DND-41 (cell line): Measurements from ENCODE around the gene POU2AF2.

Source experiments
- ATAC-seq: fragments of 200-7000 bp; cut with Tn5 transposase; 3 replicates; pipeline ENCODE4 v1.9.1; 2021; ENCODE audit warnings: low read depth; ENCODE audit not compliant: insufficient read depth
- DNase-seq: peaks from one replicate; pipeline ENCODE4 v3.0.0-alpha.2; 2020
- H2AFZ ChIP-seq: 2 replicates; pipeline ENCODE4 v1.6.0; 2012; ENCODE audit warnings: low read depth, low read length
- H3K27ac ChIP-seq: 2 replicates; pipeline ENCODE4 v1.5.1; 2012; ENCODE audit warnings: low read length, inconsistent platforms
- H3K27me3 ChIP-seq: fragments of 200-600 bp; sonication (generic); 2 replicates; pipeline ENCODE4 v1.6.0; 2012; ENCODE audit warnings: low read length, mild to moderate bottlenecking, inconsistent platforms; ENCODE audit not compliant: insufficient read depth, poor library complexity
- H3K36me3 ChIP-seq: 2 replicates; pipeline ENCODE4 v1.5.1; 2012; ENCODE audit warnings: low read length, inconsistent platforms; ENCODE audit not compliant: insufficient read depth
- H3K4me1 ChIP-seq: 2 replicates; pipeline ENCODE4 v1.5.1; 2012; ENCODE audit warnings: mild to moderate bottlenecking, low read length; ENCODE audit not compliant: insufficient read depth
- H3K4me2 ChIP-seq: 2 replicates; pipeline ENCODE4 v1.6.0; 2012; ENCODE audit warnings: mild to moderate bottlenecking, moderate library complexity, low read length, inconsistent platforms; ENCODE audit not compliant: insufficient read depth
- H3K4me3 ChIP-seq, 2 experiments: fragments of 200-600 bp in 1 of 2; shearing (Covaris generic) in 1 of 2; 2 replicates each; pipeline ENCODE4 v1.5.1; 2012 to 2016; ENCODE audit warnings: inconsistent platforms in 2 of 2, low read length in 2 of 2, mild to moderate bottlenecking in 2 of 2, low read depth in 1 of 2, moderate library complexity in 1 of 2
- H3K79me2 ChIP-seq: 2 replicates; pipeline ENCODE4 v1.6.0; 2012; ENCODE audit warnings: low read length, inconsistent platforms; ENCODE audit not compliant: insufficient read depth
- H3K9ac ChIP-seq: 2 replicates; pipeline ENCODE4 v1.6.0; 2012; ENCODE audit warnings: low read depth, mild to moderate bottlenecking, inconsistent platforms, low read length, moderate library complexity
- H3K9me3 ChIP-seq: 2 replicates; pipeline ENCODE4 v1.5.1; 2012; ENCODE audit warnings: low read length, moderate library complexity, mild to moderate bottlenecking, inconsistent platforms; ENCODE audit not compliant: insufficient read depth, severe bottlenecking
- H4K20me1 ChIP-seq: 2 replicates; pipeline ENCODE4 v1.6.0; 2012; ENCODE audit warnings: low read length; ENCODE audit not compliant: insufficient read depth
- CTCF ChIP-seq: IDR thresholded peaks from 2 replicates; pipeline ENCODE4 v1.5.1; 2012; ENCODE audit warnings: borderline replicate concordance, low read length, moderate library complexity, mild to moderate bottlenecking; ENCODE audit not compliant: poor library complexity, severe bottlenecking; ENCODE audit errors: extremely low read depth
- EZH2 ChIP-seq: IDR thresholded peaks from 3 replicates; pipeline ENCODE4 v1.6.1; 2012; ENCODE audit warnings: borderline replicate concordance, low read depth, mild to moderate bottlenecking, moderate library complexity, low read length, inconsistent platforms; ENCODE audit not compliant: severe bottlenecking

The POU2AF2 gene

GRCh38 chr11:111245425-111245824 is at the start of gene POU2AF2:
Gene POU2AF2, plus strand, starts transcription at chr11:111245725. Its CDS starts 129 bp downstream, at chr11:111245854.
- Histone ChIP-seq H3K27me3 (peaks cover 7% of the 10 kb centered on the region), H3K9ac (no peak within 1 kb of the TSS), H3K27ac (no peak within 1 kb of the TSS), H3K79me2 (no peaks in the 10 kb centered on the region), H3K4me3 (no peak within 1 kb of the TSS), H4K20me1 (no peaks in the 10 kb centered on the region), H3K4me1 (no peaks in the 10 kb centered on the region), H2AFZ (no peak within 1 kb of the TSS), H3K9me3 (no peaks in the 10 kb centered on the region), H3K4me2 (no peak within 1 kb of the TSS), H3K36me3 (no peaks in the 10 kb centered on the region)
- no peak for ATAC-seq
- TF ChIP-seq CTCF (no peak), EZH2 (no peak)
- no peak for DNase-seq

- Histone ChIP-seq H3K9me3 (no peaks in the 10 kb centered on the region), H2AFZ (no peak overlapping the region), H3K36me3 (no peaks in the 10 kb centered on the region), H3K4me3 (no peak overlapping the region), H3K79me2 (no peaks in the 10 kb centered on the region), H3K9ac (no peak overlapping the region), H3K4me2 (no peak overlapping the region), H4K20me1 (no peaks in the 10 kb centered on the region), H3K4me1 (no peaks in the 10 kb centered on the region), H3K27me3 (peaks cover 9% of the 10 kb centered on the region), H3K27ac (no peak overlapping the region)
- ATAC-seq (no peak), DNase-seq (no peak)
- TF ChIP-seq CTCF, result no peak
- no peak for TF ChIP-seq EZH2
Observed at GRCh38 chr11:111200010-111200534, 45.5 kb upstream of the POU2AF2 start.

- Histone ChIP-seq H3K27ac (no peak overlapping the region), H4K20me1 (no peaks in the 10 kb centered on the region), H3K27me3 (peaks cover 9% of the 10 kb centered on the region), H3K36me3 (no peaks in the 10 kb centered on the region), H3K4me2 (no peak overlapping the region), H2AFZ (no peak overlapping the region), H3K4me3 (no peak overlapping the region), H3K9ac (no peak overlapping the region), H3K9me3 (no peaks in the 10 kb centered on the region), H3K79me2 (no peaks in the 10 kb centered on the region), H3K4me1 (no peaks in the 10 kb centered on the region)
- DNase-seq, result no peak
- no peak for TF ChIP-seq EZH2
- TF ChIP-seq CTCF, result no peak
- no peak for ATAC-seq
Observed at GRCh38 chr11:111204211-111204610, 41.3 kb upstream of the POU2AF2 start.
